ENCODE data around the gene ASAP2.
"Not testable (repeated sequence)": the region's sequence is repeated elsewhere in the genome, so short reads cannot be mapped to it uniquely, and the experiment has no call there.

Gene ASAP2

GRCh38 chr2:9380702-9381628 lies 174.4 kb downstream of the ASAP2 start:
- no peak for DNase-seq (ENCODE audit: low read depth)

GRCh38 chr2:9382604-9383235 lies 176.1 kb downstream of the ASAP2 start:
- DNase-seq (ENCODE audit: low read depth), result no peak

GRCh38 chr2:9384521-9384920 lies 177.9 kb downstream of the ASAP2 start:
- DNase-seq (ENCODE audit: low read depth), result no peak

GRCh38 chr2:9385841-9386240 lies 179.2 kb downstream of the ASAP2 start:
- DNase-seq (ENCODE audit: low read depth), result no peak

GRCh38 chr2:9388199-9388681 lies 181.6 kb downstream of the ASAP2 start:
- DNase-seq (ENCODE audit: low read depth), result no peak

- no peak for DNase-seq (ENCODE audit: low read depth)
Measured at GRCh38 chr2:9388950-9389911, 182.6 kb downstream of the ASAP2 start.

GRCh38 chr2:9390151-9390850 lies 183.7 kb downstream of the ASAP2 start:
- DNase-seq (ENCODE audit: low read depth), result no peak

- DNase-seq (ENCODE audit: low read depth), result no peak
Measured at GRCh38 chr2:9390991-9391390, 184.4 kb downstream of the ASAP2 start.

- DNase-seq (ENCODE audit: low read depth), result no peak
Measured at GRCh38 chr2:9391961-9392720, 185.5 kb downstream of the ASAP2 start.

- DNase-seq (ENCODE audit: low read depth), result no peak
Measured at GRCh38 chr2:9392898-9393765, 186.5 kb downstream of the ASAP2 start.

GRCh38 chr2:9394816-9395215 lies 188.2 kb downstream of the ASAP2 start:
- no peak for DNase-seq (ENCODE audit: low read depth)

- DNase-seq (ENCODE audit: low read depth), result no peak
Measured at GRCh38 chr2:9397201-9397600, 190.6 kb downstream of the ASAP2 start.

GRCh38 chr2:9398251-9398650 lies 191.6 kb downstream of the ASAP2 start:
- not testable (repeated sequence) for DNase-seq (ENCODE audit: low read depth)

- DNase-seq (ENCODE audit: low read depth), result no peak
Measured at GRCh38 chr2:9398881-9399780, 192.5 kb downstream of the ASAP2 start.

GRCh38 chr2:9400268-9401058 lies 193.9 kb downstream of the ASAP2 start:
- DNase-seq (ENCODE audit: low read depth), result no peak

- no peak for DNase-seq (ENCODE audit: low read depth)
Measured at GRCh38 chr2:9401059-9401547, 194.5 kb downstream of the ASAP2 start.

GRCh38 chr2:9401646-9402371 lies 195.2 kb downstream of the ASAP2 start:
- DNase-seq (ENCODE audit: low read depth), result no peak

Data from CMK (cell line).